ENCODE results near the gene TTC23L. TPM values are rescaled to one million over a fixed set of nuclear protein-coding genes. Genes with fewer than 3 reads are reported as not detected.

The TTC23L gene
- total RNA-seq, 2 donors from 2014 or later: 2.4 to 2.7 TPM

GRCh38 chr5:34842554-34842953 lies 3.6 kb downstream of the TTC23L start:
- WGBS: 65% methylated on average over 7 of the region's 7 CpGs
- no peak for TF ChIP-seq CTCF (IDR thresholded peaks at IDR 0.05)
- no peak for TF ChIP-seq POLR2AphosphoS5 (IDR thresholded peaks at IDR 0.05)
- no peak for TF ChIP-seq POLR2A (IDR thresholded peaks at IDR 0.05)
- Histone ChIP-seq H3K27me3 (replicated peaks; ENCODE audit: insufficient read depth) (no peaks in the 10 kb centered on the region), H3K9me3 (no peaks in the 10 kb centered on the region), H3K27ac (no peak overlapping the region), H3K4me1 (replicated peaks) (no peaks in the 10 kb centered on the region), H3K36me3 (no peaks in the 10 kb centered on the region), H3K4me3 (no peak overlapping the region)
- intact Hi-C loops (cut with DNase I): loop anchor here (5.0 kb wide), 1 partner anchor 185 kb away; the partner anchor contains the start of gene RAI14
- no peak for DNase-seq (ENCODE audit: low spot score)

- WGBS: 25% methylated on average over 2 of the region's 2 CpGs
- intact Hi-C loops (cut with DNase I): loop anchor here (5.0 kb wide), 1 partner anchor 186 kb away; the partner anchor contains the start of gene RAI14
- H3K27ac ChIP-seq: no peak overlapping the region
- no peaks in the 10 kb centered on the region for H3K36me3 ChIP-seq
- H3K4me1 ChIP-seq (replicated peaks): no peaks in the 10 kb centered on the region
- no peak overlapping the region for H3K4me3 ChIP-seq
- no peak for TF ChIP-seq POLR2AphosphoS5 (IDR thresholded peaks at IDR 0.05)
- no peak for TF ChIP-seq POLR2A (IDR thresholded peaks at IDR 0.05)
- no peak for TF ChIP-seq CTCF (IDR thresholded peaks at IDR 0.05)
- no peaks in the 10 kb centered on the region for H3K27me3 ChIP-seq (replicated peaks; ENCODE audit: insufficient read depth)
- no peaks in the 10 kb centered on the region for H3K9me3 ChIP-seq
- DNase-seq (ENCODE audit: low spot score): no peak
Observed at GRCh38 chr5:34843497-34843896, 4.5 kb downstream of the TTC23L start.

GRCh38 chr5:34844106-34844505 lies 5.1 kb downstream of the TTC23L start:
- no peak overlapping the region for H3K27ac ChIP-seq
- 32% methylated on average over 3 of the region's 3 CpGs for WGBS
- no peaks in the 10 kb centered on the region for H3K9me3 ChIP-seq
- H3K4me3 ChIP-seq: no peak overlapping the region
- no peaks in the 10 kb centered on the region for H3K36me3 ChIP-seq
- no peak for TF ChIP-seq POLR2A (IDR thresholded peaks at IDR 0.05)
- no peak for TF ChIP-seq POLR2AphosphoS5 (IDR thresholded peaks at IDR 0.05)
- no peak for TF ChIP-seq CTCF (IDR thresholded peaks at IDR 0.05)
- DNase-seq (ENCODE audit: low spot score): no peak
- no peaks in the 10 kb centered on the region for H3K27me3 ChIP-seq (replicated peaks; ENCODE audit: insufficient read depth)
- intact Hi-C loops (cut with DNase I): loop anchor here (5.0 kb wide), 1 partner anchor 187 kb away; the partner anchor contains the start of gene RAI14
- no peaks in the 10 kb centered on the region for H3K4me1 ChIP-seq (replicated peaks)

GRCh38 chr5:34844999-34845398 lies 6.0 kb downstream of the TTC23L start:
- Histone ChIP-seq H3K27me3 (replicated peaks; ENCODE audit: insufficient read depth) (no peaks in the 10 kb centered on the region), H3K9me3 (no peaks in the 10 kb centered on the region), H3K4me3 (no peak overlapping the region), H3K27ac (no peak overlapping the region), H3K36me3 (no peaks in the 10 kb centered on the region), H3K4me1 (replicated peaks) (no peaks in the 10 kb centered on the region)
- 73% methylated on average over 4 of the region's 4 CpGs for WGBS
- intact Hi-C loops (cut with DNase I): loop anchor here (5.0 kb wide), 1 partner anchor 188 kb away; the partner anchor contains the start of gene RAI14
- TF ChIP-seq CTCF (IDR thresholded peaks at IDR 0.05) (no peak), POLR2AphosphoS5 (IDR thresholded peaks at IDR 0.05) (no peak), POLR2A (IDR thresholded peaks at IDR 0.05) (no peak)
- DNase-seq (ENCODE audit: low spot score): no peak

GRCh38 chr5:34847056-34847455 lies 8.1 kb downstream of the TTC23L start:
- Histone ChIP-seq H3K4me3 (no peak overlapping the region), H3K9me3 (no peaks in the 10 kb centered on the region), H3K36me3 (no peaks in the 10 kb centered on the region), H3K4me1 (replicated peaks) (no peaks in the 10 kb centered on the region), H3K27me3 (replicated peaks; ENCODE audit: insufficient read depth) (no peaks in the 10 kb centered on the region), H3K27ac (no peak overlapping the region)
- intact Hi-C loops (cut with DNase I): no loop called here
- DNase-seq (ENCODE audit: low spot score): no peak
- no peak for TF ChIP-seq CTCF (IDR thresholded peaks at IDR 0.05)
- no peak for TF ChIP-seq POLR2AphosphoS5 (IDR thresholded peaks at IDR 0.05)
- no peak for TF ChIP-seq POLR2A (IDR thresholded peaks at IDR 0.05)

Measured in prostate gland (tissue), 2 donors.